GM21447 (cell line): Measurements from ENCODE around the gene BSDC1.
A peak's percentile ranks its signal among the peaks of the same experiment; 100 is the strongest.

Experiments
- ATAC-seq: cut with Tn5 transposase; IDR thresholded peaks from one replicate; pipeline ENCODE4 v1.9.1; 2021; ENCODE audit not compliant: unreplicated experiment

BSDC1 gene

GRCh38 chr1:32394890-32395432 lies 720 bp upstream of the BSDC1 start:
- no peak for ATAC-seq

GRCh38 chr1:32393832-32394140 lies 455 bp downstream of the BSDC1 start:
- peak; percentile 7 for ATAC-seq

- ATAC-seq = no peak
These were observed 1.1 kb downstream of the BSDC1 start for GRCh38 chr1:32393136-32393535.

- no peak for ATAC-seq
These were observed 1.9 kb downstream of the BSDC1 start for GRCh38 chr1:32392325-32392724.

- no peak for ATAC-seq
These were observed 3.1 kb downstream of the BSDC1 start for GRCh38 chr1:32390904-32391870.

- ATAC-seq = no peak
These were observed 5.6 kb downstream of the BSDC1 start for GRCh38 chr1:32388641-32389040.

GRCh38 chr1:32386676-32387392 lies 7.4 kb downstream of the BSDC1 start:
- no peak for ATAC-seq

GRCh38 chr1:32380057-32380456 lies 14.2 kb downstream of the BSDC1 start:
- ATAC-seq = no peak

- ATAC-seq = no peak
These were observed 16.6 kb downstream of the BSDC1 start for GRCh38 chr1:32377541-32378220.

GRCh38 chr1:32376199-32376598 lies 18.0 kb downstream of the BSDC1 start:
- ATAC-seq = no peak

- no peak for ATAC-seq
These were observed 20.1 kb downstream of the BSDC1 start for GRCh38 chr1:32373996-32374592.

GRCh38 chr1:32372149-32372756 lies 22.0 kb downstream of the BSDC1 start:
- ATAC-seq = no peak

GRCh38 chr1:32367912-32368635 lies 26.2 kb downstream of the BSDC1 start:
- no peak for ATAC-seq

GRCh38 chr1:32365445-32365844 lies 28.8 kb downstream of the BSDC1 start:
- no peak for ATAC-seq

- no peak for ATAC-seq
These were observed 29.4 kb downstream of the BSDC1 start for GRCh38 chr1:32364836-32365235.

GRCh38 chr1:32363713-32364112 lies 30.5 kb downstream of the BSDC1 start:
- no peak for ATAC-seq

- ATAC-seq = no peak
These were observed 31.5 kb downstream of the BSDC1 start, which contains the start of the genes FAM229A and TSSK3 for GRCh38 chr1:32362474-32363313. Gene FAM229A, minus strand, starts transcription at chr1:32362485. Its CDS starts 394 bp downstream, at chr1:32362091. Gene TSSK3, plus strand, starts transcription at chr1:32362539. Its CDS starts 163 bp downstream, at chr1:32362702.

GRCh38 chr1:32361674-32362473 lies 32.4 kb downstream of the BSDC1 start:
- ATAC-seq = no peak
